GM20000 (cell line): ENCODE measurements around the gene SETD3.

Experiments
- DNase-seq: peaks from one replicate; pipeline ENCODE4 v3.0.0; 2012; ENCODE audit warnings: low spot score
- TF ChIP-seq, protein P1 (sequence below): IDR thresholded peaks from 2 replicates; pipeline ENCODE4 v1.5.1; 2012; ENCODE audit warnings: mild to moderate bottlenecking, control low read depth; ENCODE audit errors: extremely low read depth, missing control alignments

SETD3 gene

DNA sequence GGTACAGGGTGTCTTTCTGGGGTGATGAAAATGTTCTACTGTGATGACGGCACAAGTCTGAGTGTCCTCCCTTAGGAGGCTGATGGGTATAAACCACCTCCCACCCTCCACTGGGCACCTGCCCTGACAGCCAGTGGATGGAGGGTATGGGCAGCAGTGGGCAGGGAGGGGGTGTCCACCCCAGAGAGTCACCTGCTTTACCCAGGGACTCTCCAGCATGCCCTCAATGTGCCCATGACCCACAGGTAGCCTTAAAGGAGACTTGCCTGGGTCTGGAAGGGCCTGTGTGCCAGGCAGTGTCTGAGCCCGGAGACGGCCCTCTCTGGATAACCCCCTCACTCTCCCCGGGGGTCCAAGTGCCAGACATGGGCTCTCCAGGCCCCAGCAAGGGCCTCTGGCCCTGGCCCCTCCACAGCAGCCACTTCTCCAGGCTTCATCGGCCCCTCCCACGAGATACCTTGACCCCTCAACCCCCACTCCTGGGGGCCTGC, 39.3 kb upstream of the SETD3 start:
- TF ChIP-seq, protein P1, sequence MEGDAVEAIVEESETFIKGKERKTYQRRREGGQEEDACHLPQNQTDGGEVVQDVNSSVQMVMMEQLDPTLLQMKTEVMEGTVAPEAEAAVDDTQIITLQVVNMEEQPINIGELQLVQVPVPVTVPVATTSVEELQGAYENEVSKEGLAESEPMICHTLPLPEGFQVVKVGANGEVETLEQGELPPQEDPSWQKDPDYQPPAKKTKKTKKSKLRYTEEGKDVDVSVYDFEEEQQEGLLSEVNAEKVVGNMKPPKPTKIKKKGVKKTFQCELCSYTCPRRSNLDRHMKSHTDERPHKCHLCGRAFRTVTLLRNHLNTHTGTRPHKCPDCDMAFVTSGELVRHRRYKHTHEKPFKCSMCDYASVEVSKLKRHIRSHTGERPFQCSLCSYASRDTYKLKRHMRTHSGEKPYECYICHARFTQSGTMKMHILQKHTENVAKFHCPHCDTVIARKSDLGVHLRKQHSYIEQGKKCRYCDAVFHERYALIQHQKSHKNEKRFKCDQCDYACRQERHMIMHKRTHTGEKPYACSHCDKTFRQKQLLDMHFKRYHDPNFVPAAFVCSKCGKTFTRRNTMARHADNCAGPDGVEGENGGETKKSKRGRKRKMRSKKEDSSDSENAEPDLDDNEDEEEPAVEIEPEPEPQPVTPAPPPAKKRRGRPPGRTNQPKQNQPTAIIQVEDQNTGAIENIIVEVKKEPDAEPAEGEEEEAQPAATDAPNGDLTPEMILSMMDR, result no peak

DNA sequence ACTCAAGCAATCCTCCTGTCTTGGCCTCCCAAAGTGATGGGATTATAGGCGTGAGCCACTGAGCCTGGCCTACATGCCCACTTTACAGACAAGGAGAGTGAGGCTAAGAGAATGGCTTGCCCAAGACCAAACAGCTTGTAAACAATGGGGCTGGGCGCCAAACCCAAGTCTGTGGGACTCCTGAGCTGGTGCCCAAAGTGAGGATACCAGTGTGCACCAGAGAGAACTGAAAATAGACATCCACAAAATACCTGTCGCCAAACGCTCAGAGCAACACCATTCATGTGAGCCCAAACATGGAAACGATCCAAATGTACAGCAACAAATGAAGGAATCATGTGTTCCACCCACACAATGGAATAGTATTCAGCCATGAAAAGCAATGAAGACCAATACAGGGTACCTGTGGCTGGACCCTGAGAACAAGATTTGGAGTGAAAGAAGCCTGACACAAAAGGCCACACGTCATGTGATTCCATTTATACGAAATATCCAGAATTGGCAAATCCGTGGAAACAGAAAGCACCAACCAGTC, 38.8 kb upstream of the SETD3 start:
- no peak for DNase-seq

More for the DNA sequence above, 39.3 kb upstream of the SETD3 start:
- no peak for DNase-seq

DNA sequence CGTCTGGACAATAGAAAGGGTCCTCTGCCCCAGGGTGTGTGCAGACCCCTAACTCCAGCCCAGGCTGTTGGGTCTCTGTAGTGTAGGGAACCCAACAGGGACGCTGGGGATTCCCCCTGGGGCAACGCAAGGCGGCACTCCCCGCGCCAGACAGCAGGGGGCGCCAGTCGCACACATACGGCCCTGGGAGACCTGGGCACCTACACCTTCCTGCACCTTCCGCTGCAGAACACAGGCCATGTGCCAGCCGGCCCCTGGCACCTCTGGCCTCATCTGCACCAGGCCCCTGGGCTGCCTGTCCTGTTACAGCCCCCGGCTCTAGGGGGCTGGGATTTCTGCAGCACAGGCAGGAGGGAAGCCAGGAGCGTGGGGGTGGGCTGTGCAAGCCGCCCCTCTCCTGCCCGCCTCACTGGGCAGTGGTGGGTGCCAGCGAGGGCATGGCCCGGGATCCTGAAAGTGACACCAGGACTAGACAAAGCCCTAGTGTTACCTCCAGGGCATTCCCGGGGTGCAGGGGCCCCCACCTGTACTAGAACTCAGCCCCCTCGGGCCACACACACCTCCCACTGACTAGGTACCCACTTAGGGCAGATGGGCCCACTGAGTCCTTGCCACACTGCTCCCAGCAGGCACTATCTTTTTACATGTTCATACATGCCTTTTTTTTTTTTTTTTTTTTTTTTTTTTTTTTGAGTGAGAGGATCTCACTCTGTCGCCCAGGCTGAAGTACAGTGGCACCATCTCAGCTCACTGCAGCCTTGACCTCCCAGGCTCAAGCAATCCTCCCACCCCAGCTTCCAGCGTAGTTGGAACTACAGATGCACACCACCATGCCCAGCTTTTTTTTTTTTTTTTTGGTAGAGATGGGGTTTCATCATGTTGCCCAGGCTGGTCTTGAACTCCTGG, 38.0 kb upstream of the SETD3 start:
- peak; percentile 89 for DNase-seq
- TF ChIP-seq, protein P1, result peak; percentile 94

More for the DNA sequence above, 38.8 kb upstream of the SETD3 start:
- TF ChIP-seq, protein P1, result no peak

DNA sequence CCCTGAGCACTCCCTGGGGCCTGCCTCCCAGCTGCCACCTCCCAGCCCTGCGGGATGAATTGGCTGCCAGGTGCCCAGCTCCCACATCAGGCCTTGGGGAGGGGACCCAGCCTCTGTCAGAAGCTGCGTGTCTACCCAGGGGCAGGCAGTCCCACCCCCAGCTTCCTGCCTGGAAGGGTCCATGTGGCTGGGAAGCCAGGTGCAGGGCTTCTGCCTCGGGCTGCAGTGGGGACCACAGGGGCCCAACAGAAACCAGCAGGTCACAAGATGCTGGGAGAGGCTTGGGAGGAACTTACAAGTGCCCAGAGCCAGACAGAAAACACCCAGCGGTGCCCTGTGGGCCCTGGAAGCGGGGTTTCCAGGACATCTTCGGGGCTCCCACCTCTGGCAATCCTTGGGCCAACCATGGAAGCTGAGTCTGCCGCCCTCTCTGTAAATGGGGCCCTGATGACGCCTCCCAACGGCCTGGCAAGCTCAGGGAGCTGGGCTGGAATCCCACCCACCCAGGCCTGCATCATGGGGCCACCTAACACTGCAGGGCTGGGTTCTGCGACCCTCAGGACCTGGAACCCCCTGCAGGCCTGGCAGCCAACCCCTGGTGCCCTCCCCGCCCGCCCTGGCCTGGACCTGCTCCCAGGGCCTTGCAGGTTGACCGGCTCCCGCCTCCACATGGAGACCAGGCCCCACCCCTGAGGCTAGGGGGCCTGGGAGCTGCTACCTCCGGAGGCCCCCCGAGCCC, 37.2 kb upstream of the SETD3 start:
- no peak for DNase-seq
- TF ChIP-seq, protein P1, result no peak

DNA sequence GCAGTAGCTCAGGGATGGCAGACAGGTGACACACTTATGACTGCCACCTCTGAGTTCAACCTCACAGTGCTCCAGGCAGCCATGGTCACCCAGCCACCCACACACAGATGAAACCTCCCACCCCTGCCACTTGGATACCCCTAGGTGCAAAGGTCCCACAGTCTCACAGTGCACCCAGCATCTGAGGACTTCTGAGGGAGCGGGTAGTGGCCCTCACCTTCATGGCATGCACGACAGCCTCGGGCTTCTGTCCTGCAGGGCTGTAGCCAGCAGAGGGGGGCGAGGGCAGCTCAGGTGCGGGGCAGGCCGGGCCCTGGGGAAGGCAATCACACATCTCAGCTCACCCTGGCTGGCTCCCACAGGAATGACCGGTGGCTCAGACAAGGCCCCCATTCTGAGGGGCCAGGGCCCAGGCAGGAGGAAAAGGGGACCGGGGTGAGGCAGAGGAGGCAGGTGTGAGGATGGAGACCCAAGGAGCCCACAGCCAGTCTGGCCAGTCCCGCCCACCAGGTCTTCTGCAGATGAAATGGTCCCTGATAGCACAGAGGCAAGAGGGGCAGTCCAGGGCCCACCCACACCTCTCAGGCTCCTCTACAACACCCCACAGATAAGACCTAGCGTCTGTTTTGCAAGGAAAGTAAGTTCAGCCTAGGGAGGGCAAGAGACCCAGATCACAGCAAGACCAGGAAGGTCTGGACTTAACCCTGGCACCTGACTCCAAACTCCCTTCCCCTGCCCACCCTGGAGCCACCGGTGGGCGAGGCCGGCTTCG, 36.4 kb upstream of the SETD3 start:
- no peak for DNase-seq
- TF ChIP-seq, protein P1, result no peak

DNA sequence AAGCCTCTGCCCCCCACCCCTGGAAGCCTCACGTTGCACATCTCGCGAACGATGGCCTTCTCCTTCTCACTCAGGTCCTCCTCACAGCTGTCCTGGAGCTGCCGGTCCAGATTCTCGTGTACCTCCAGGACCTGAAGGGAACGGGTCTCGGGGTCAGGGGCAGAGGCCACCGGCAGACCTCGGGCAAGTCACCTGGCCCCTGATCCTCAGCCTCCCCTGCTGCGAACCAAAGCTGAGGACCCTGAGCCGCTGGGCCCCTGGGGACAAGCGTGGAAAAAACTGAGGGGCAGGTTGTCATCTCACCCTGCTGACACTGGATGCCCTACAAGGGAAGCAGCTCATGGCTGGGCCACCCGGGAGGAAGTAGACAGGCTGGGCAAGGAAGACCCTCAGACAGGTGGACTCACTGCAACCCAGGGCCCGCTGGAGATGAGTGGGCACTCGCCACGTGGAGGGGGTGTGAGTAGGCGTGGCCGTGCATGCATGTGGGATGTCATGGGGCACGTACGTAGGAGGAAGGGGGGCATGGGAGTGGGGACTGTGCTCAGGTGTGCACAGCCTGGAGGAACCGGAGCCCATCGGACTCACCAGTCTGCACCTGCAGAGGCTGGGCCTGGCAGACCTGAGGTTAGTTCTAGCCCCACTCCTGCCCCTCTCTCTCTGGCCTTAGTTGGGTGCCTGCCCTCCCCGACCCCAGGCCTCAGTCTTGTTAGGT, 35.7 kb upstream of the SETD3 start:
- no peak for DNase-seq
- TF ChIP-seq, protein P1, result no peak
